AG10803 (cell line): ENCODE measurements around the gene TAF5L.

Experiments used
- DNase-seq: peaks from one replicate; pipeline ENCODE4 v3.0.0; 2010; ENCODE audit warnings: low read depth
- H3K4me3 ChIP-seq: 2 replicates; pipeline ENCODE4 v1.5.1; 2011; ENCODE audit warnings: mild to moderate bottlenecking, low read length, control low read depth
- CTCF ChIP-seq: conservative IDR thresholded peaks from 2 replicates; pipeline ENCODE4 v1.5.1; 2011; ENCODE audit warnings: mild to moderate bottlenecking, low read length, control low read depth, inconsistent platforms

Gene TAF5L

GRCh38 chr1:229642376-229642775, 16.5 kb upstream of the TAF5L start:
- no peak overlapping the region for H3K4me3 ChIP-seq
- DNase-seq: no peak
- TF ChIP-seq CTCF: no peak

- DNase-seq: no peak
- TF ChIP-seq CTCF: no peak
- no peak overlapping the region for H3K4me3 ChIP-seq
Observed at GRCh38 chr1:229641306-229641705, 15.4 kb upstream of the TAF5L start.

- DNase-seq: no peak
- no peak for TF ChIP-seq CTCF
- no peak overlapping the region for H3K4me3 ChIP-seq
Observed at GRCh38 chr1:229640455-229640854, 14.5 kb upstream of the TAF5L start.

GRCh38 chr1:229637746-229638145, 11.8 kb upstream of the TAF5L start:
- no peak for DNase-seq
- no peak for TF ChIP-seq CTCF
- H3K4me3 ChIP-seq: no peak overlapping the region

- H3K4me3 ChIP-seq: no peak overlapping the region
- no peak for TF ChIP-seq CTCF
- no peak for DNase-seq
Observed at GRCh38 chr1:229636042-229636441, 10.1 kb upstream of the TAF5L start.

- DNase-seq: no peak
- TF ChIP-seq CTCF: no peak
- H3K4me3 ChIP-seq: no peak overlapping the region
Observed at GRCh38 chr1:229631966-229632365, 6.0 kb upstream of the TAF5L start.

GRCh38 chr1:229631148-229631547, 5.2 kb upstream of the TAF5L start:
- H3K4me3 ChIP-seq: no peak overlapping the region

More at GRCh38 chr1:229631148-229631547, 5.2 kb upstream of the TAF5L start:
- TF ChIP-seq CTCF: no peak
- no peak for DNase-seq
